WTC11 (cell line): ENCODE measurements around the gene CATSPERE. TPM values are rescaled to one million over a fixed set of nuclear protein-coding genes. Genes with fewer than 3 reads are reported as not detected.

Source experiments
- FOXK1 ChIP-seq: sonication (generic); formaldehyde crosslinking; IDR thresholded peaks from 2 replicates; pipeline ENCODE4 v1.8.0; 2022; ENCODE audit warnings: mild to moderate bottlenecking, moderate library complexity, missing genetic modification reagents
- FOXP1 ChIP-seq: sonication (generic); formaldehyde crosslinking; IDR thresholded peaks from 2 replicates; pipeline ENCODE4 v1.8.0; 2022; ENCODE audit warnings: missing genetic modification reagents, mild to moderate bottlenecking, moderate library complexity, borderline replicate concordance
- GABPB1 ChIP-seq: sonication (generic); formaldehyde crosslinking; IDR thresholded peaks from 2 replicates; pipeline ENCODE4 v1.8.1; 2023; ENCODE audit warnings: mild to moderate bottlenecking, missing genetic modification reagents
- GRHL2 ChIP-seq: fragments of 250-450 bp; sonication (Bioruptor Pico); IDR thresholded peaks from 2 replicates; pipeline ENCODE4 v1.8.0; 2022; ENCODE audit warnings: mild to moderate bottlenecking, moderate library complexity; ENCODE audit not compliant: insufficient replicate concordance, severe bottlenecking
- MYBL2 ChIP-seq: sonication (generic); formaldehyde crosslinking; IDR thresholded peaks from 2 replicates; pipeline ENCODE4 v1.8.1; 2023; ENCODE audit warnings: mild to moderate bottlenecking, moderate library complexity, missing genetic modification reagents
- RELA ChIP-seq: sonication (generic); formaldehyde crosslinking; IDR thresholded peaks from 2 replicates; pipeline ENCODE4 v1.8.1; 2022; ENCODE audit warnings: missing genetic modification reagents, mild to moderate bottlenecking, borderline replicate concordance
- SMAD3 ChIP-seq: sonication (generic); formaldehyde crosslinking; IDR thresholded peaks from 2 replicates; pipeline ENCODE4 v1.8.0; 2022; ENCODE audit warnings: missing genetic modification reagents, mild to moderate bottlenecking, borderline replicate concordance
- TP53 ChIP-seq: sonication (generic); formaldehyde crosslinking; IDR thresholded peaks from 2 replicates; pipeline ENCODE4 v1.8.1; 2023; ENCODE audit warnings: mild to moderate bottlenecking, missing genetic modification reagents
- ZNF232 ChIP-seq: sonication (generic); formaldehyde crosslinking; IDR thresholded peaks from 2 replicates; pipeline ENCODE4 v1.8.0; 2022; ENCODE audit warnings: mild to moderate bottlenecking, missing genetic modification reagents
- total RNA-seq: library from RNA; stranded (reverse); gene quantifications from 3 replicates; pipeline ENCODE4 v1.2.3, GENCODE V29; 2021
- TF ChIP-seq, protein P1 (sequence below): sonication (generic); formaldehyde crosslinking; IDR thresholded peaks from 2 replicates; pipeline ENCODE4 v1.8.0; 2022; ENCODE audit warnings: mild to moderate bottlenecking, missing genetic modification reagents
- TF ChIP-seq, protein P2 (sequence below): sonication (generic); formaldehyde crosslinking; IDR thresholded peaks from 2 replicates; pipeline ENCODE4 v1.8.0; 2022; ENCODE audit warnings: mild to moderate bottlenecking, missing genetic modification reagents
- TF ChIP-seq, protein P3 (sequence below): sonication (generic); formaldehyde crosslinking; IDR thresholded peaks from 2 replicates; pipeline ENCODE4 v1.8.0; 2023; ENCODE audit warnings: missing genetic modification reagents
- TF ChIP-seq, protein P4 (sequence below): sonication (generic); formaldehyde crosslinking; IDR thresholded peaks from 2 replicates; pipeline ENCODE4 v1.8.1; 2023; ENCODE audit warnings: mild to moderate bottlenecking, moderate library complexity, missing genetic modification reagents
- TF ChIP-seq, protein P5 (sequence below): sonication (generic); formaldehyde crosslinking; IDR thresholded peaks from 2 replicates; pipeline ENCODE4 v1.8.1; 2023; ENCODE audit warnings: mild to moderate bottlenecking, missing genetic modification reagents
- TF ChIP-seq, protein P6 (sequence below): fragments of 250-450 bp; sonication (Bioruptor Pico); IDR thresholded peaks from 2 replicates; pipeline ENCODE4 v1.9.0; 2021; ENCODE audit warnings: mild to moderate bottlenecking, borderline replicate concordance
- TF ChIP-seq, protein P7 (sequence below): fragments of 250-450 bp; sonication (Bioruptor Pico); IDR thresholded peaks from 2 replicates; pipeline ENCODE4 v1.8.0; 2021; ENCODE audit warnings: mild to moderate bottlenecking
- TF ChIP-seq, protein P8 (sequence below): fragments of 250-450 bp; sonication (Bioruptor Pico); IDR thresholded peaks from 2 replicates; pipeline ENCODE4 v2.1.2; 2022; ENCODE audit warnings: mild to moderate bottlenecking, moderate library complexity

CATSPERE gene
- total RNA-seq, 1 experiment from 2014 or later, result 0.66 TPM

DNA sequence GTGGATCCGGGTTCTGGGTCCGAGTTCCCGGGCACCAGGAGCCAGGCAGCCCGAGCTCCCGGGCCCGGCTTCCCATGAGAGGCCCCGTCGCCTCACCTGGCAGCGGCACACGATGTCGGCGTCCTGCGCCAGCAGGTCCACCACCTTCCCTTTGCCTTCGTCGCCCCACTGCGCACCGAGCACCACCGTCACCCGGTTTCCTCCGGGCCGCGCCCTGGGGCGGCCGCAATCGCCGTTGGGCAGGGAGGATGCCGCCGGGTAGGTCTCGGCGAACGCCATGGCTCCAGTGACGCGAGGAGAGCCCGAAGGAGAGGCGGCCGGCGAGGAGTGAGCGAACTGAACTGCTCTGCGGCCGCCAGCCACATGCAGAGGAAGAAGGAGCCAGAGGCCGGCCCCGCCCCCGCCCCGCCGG, 9.5 kb upstream of the CATSPERE start, which contains the start of gene ADSS2 (continued):
- TF ChIP-seq FOXK1 (peak; percentile 45; the same call in 1 of the 2 replicates), GABPB1 (CRISPR knock-in tag) (peak; percentile 45), ZNF232 (CRISPR knock-in tag) (peak; percentile 78; the same call in 1 of the 2 replicates), RELA (CRISPR knock-in tag) (no peak), FOXP1 (peak; percentile 61; the same call in 1 of the 2 replicates), TP53 (CRISPR knock-in tag) (no peak), SMAD3 (CRISPR knock-in tag) (peak; percentile 33; the same call in 1 of the 2 replicates), GRHL2 (CRISPR knock-in tag) (no peak), MYBL2 (CRISPR knock-in tag) (peak; percentile 21; the same call in 1 of the 2 replicates)
- TF ChIP-seq, protein P1, sequence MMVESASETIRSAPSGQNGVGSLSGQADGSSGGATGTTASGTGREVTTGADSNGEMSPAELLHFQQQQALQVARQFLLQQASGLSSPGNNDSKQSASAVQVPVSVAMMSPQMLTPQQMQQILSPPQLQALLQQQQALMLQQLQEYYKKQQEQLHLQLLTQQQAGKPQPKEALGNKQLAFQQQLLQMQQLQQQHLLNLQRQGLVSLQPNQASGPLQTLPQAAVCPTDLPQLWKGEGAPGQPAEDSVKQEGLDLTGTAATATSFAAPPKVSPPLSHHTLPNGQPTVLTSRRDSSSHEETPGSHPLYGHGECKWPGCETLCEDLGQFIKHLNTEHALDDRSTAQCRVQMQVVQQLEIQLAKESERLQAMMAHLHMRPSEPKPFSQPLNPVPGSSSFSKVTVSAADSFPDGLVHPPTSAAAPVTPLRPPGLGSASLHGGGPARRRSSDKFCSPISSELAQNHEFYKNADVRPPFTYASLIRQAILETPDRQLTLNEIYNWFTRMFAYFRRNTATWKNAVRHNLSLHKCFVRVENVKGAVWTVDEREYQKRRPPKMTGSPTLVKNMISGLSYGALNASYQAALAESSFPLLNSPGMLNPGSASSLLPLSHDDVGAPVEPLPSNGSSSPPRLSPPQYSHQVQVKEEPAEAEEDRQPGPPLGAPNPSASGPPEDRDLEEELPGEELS (CRISPR knock-in tag), result peak; percentile 74; the same call in 1 of the 2 replicates
- TF ChIP-seq, protein P2, sequence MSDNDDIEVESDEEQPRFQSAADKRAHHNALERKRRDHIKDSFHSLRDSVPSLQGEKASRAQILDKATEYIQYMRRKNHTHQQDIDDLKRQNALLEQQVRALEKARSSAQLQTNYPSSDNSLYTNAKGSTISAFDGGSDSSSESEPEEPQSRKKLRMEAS (CRISPR knock-in tag), result peak; percentile 10; the same call in 1 of the 2 replicates
- TF ChIP-seq, protein P3, sequence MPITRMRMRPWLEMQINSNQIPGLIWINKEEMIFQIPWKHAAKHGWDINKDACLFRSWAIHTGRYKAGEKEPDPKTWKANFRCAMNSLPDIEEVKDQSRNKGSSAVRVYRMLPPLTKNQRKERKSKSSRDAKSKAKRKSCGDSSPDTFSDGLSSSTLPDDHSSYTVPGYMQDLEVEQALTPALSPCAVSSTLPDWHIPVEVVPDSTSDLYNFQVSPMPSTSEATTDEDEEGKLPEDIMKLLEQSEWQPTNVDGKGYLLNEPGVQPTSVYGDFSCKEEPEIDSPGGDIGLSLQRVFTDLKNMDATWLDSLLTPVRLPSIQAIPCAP, result no peak
- TF ChIP-seq, protein P4, sequence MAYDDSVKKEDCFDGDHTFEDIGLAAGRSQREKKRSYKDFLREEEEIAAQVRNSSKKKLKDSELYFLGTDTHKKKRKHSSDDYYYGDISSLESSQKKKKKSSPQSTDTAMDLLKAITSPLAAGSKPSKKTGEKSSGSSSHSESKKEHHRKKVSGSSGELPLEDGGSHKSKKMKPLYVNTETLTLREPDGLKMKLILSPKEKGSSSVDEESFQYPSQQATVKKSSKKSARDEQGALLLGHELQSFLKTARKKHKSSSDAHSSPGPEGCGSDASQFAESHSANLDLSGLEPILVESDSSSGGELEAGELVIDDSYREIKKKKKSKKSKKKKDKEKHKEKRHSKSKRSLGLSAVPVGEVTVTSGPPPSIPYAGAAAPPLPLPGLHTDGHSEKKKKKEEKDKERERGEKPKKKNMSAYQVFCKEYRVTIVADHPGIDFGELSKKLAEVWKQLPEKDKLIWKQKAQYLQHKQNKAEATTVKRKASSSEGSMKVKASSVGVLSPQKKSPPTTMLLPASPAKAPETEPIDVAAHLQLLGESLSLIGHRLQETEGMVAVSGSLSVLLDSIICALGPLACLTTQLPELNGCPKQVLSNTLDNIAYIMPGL (CRISPR knock-in tag), result peak; percentile 77; the same call in 1 of the 2 replicates
- TF ChIP-seq, protein P5, sequence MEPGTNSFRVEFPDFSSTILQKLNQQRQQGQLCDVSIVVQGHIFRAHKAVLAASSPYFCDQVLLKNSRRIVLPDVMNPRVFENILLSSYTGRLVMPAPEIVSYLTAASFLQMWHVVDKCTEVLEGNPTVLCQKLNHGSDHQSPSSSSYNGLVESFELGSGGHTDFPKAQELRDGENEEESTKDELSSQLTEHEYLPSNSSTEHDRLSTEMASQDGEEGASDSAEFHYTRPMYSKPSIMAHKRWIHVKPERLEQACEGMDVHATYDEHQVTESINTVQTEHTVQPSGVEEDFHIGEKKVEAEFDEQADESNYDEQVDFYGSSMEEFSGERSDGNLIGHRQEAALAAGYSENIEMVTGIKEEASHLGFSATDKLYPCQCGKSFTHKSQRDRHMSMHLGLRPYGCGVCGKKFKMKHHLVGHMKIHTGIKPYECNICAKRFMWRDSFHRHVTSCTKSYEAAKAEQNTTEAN (CRISPR knock-in tag), result peak; percentile 26; the same call in 1 of the 2 replicates
- TF ChIP-seq, protein P6, sequence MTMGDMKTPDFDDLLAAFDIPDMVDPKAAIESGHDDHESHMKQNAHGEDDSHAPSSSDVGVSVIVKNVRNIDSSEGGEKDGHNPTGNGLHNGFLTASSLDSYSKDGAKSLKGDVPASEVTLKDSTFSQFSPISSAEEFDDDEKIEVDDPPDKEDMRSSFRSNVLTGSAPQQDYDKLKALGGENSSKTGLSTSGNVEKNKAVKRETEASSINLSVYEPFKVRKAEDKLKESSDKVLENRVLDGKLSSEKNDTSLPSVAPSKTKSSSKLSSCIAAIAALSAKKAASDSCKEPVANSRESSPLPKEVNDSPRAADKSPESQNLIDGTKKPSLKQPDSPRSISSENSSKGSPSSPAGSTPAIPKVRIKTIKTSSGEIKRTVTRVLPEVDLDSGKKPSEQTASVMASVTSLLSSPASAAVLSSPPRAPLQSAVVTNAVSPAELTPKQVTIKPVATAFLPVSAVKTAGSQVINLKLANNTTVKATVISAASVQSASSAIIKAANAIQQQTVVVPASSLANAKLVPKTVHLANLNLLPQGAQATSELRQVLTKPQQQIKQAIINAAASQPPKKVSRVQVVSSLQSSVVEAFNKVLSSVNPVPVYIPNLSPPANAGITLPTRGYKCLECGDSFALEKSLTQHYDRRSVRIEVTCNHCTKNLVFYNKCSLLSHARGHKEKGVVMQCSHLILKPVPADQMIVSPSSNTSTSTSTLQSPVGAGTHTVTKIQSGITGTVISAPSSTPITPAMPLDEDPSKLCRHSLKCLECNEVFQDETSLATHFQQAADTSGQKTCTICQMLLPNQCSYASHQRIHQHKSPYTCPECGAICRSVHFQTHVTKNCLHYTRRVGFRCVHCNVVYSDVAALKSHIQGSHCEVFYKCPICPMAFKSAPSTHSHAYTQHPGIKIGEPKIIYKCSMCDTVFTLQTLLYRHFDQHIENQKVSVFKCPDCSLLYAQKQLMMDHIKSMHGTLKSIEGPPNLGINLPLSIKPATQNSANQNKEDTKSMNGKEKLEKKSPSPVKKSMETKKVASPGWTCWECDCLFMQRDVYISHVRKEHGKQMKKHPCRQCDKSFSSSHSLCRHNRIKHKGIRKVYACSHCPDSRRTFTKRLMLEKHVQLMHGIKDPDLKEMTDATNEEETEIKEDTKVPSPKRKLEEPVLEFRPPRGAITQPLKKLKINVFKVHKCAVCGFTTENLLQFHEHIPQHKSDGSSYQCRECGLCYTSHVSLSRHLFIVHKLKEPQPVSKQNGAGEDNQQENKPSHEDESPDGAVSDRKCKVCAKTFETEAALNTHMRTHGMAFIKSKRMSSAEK (CRISPR knock-in tag), result no peak
- TF ChIP-seq, protein P7, sequence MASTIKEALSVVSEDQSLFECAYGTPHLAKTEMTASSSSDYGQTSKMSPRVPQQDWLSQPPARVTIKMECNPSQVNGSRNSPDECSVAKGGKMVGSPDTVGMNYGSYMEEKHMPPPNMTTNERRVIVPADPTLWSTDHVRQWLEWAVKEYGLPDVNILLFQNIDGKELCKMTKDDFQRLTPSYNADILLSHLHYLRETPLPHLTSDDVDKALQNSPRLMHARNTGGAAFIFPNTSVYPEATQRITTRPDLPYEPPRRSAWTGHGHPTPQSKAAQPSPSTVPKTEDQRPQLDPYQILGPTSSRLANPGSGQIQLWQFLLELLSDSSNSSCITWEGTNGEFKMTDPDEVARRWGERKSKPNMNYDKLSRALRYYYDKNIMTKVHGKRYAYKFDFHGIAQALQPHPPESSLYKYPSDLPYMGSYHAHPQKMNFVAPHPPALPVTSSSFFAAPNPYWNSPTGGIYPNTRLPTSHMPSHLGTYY (CRISPR knock-in tag), result 0 out of 2 replicates have a peak, but pooled peaks have one; percentile 41
- TF ChIP-seq, protein P8, sequence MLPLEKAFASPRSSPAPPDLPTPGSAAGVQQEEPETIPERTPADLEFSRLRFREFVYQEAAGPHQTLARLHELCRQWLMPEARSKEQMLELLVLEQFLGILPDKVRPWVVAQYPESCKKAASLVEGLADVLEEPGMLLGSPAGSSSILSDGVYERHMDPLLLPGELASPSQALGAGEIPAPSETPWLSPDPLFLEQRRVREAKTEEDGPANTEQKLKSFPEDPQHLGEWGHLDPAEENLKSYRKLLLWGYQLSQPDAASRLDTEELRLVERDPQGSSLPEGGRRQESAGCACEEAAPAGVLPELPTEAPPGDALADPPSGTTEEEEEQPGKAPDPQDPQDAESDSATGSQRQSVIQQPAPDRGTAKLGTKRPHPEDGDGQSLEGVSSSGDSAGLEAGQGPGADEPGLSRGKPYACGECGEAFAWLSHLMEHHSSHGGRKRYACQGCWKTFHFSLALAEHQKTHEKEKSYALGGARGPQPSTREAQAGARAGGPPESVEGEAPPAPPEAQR, result no peak
